ENCODE results near the gene KDR. TPM values are rescaled to one million over a fixed set of nuclear protein-coding genes. Genes with fewer than 3 reads are reported as not detected.

The KDR gene
- total RNA-seq, 5 donors from 2014 or later (not counting 1 experiment from before 2014, with no cell fraction given) = 0.10 to 0.28 (median 0.23) TPM; not detected in 2

DNA sequence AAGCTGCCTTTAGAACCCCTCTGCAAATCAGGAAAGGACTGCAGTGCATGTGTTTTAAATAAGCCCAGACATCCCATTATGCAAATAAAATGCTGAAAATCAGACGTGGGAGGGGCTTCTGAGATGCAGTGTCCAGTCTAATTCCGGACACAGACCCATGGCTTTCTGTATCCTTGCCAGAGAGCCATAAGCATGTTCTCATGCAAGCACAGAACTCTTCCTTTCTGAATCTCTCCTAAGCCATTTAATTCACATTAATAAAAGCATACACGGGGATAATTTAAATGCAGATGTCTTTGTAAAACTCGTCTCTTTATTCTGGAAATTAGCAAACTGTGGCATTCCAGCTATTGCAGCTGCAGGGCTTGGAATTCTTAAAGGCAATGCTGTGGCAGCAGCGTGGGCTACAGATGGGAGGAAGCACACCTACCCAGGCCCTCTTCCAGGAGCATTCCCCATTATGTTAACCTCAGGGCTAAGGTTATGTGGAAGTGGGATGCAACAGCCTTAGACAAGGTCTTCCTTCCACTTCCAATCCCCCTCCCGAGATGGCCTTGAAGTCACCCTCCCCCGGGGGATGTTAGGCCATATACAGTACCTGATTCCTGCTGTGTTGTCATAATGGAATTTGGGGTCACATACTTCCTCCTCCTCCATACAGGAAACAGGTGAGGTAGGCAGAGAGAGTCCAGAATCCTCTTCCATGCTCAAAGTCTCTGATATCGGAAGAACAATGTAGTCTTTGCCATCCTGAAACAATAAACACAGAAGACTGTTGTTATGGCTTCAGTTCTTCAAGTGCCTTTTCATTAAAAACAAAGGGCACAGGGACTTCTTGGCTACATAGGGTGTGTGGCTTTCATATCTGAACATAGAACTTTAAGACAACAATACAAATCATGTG lies 38.1 kb downstream of the KDR start:
- ChIA-PET POLR2A (no interaction called here), CTCF (no interaction called here)
- Mint-ChIP-seq H3K27me3 (peaks cover 3 to 8% of the 10 kb centered on the region in 2 donors), H3K36me3 (no peaks in the 10 kb centered on the region), H3K4me1 (no peaks in the 10 kb centered on the region), H3K4me3 (no peak overlapping the region), H3K27ac (no peak overlapping the region), H3K9me3 (no peaks in the 10 kb centered on the region)
- Histone ChIP-seq H3K36me3 (ENCODE audit: control insufficient read depth in 2 of 2, extremely low read depth in 1 of 2, insufficient read depth in 1 of 2, low read length in 1 of 2) (no peaks in the 10 kb centered on the region), H3K27ac (ENCODE audit: low read length) (no peak overlapping the region), H3K4me3 (ENCODE audit: control insufficient read depth in 1 of 2, extremely low read depth in 1 of 2, low read length in 1 of 2) (no peak overlapping the region), H3K9me3 (no peaks in the 10 kb centered on the region), H3K27me3 (replicated peaks in 1 of 2; ENCODE audit: control insufficient read depth in 2 of 2, extremely low read depth in 1 of 2, insufficient read depth in 2 of 2, low read length in 1 of 2) (no peaks in the 10 kb centered on the region), H3K4me1 (ENCODE audit: control insufficient read depth in 1 of 2, extremely low read depth in 1 of 2, insufficient read depth in 2 of 2, low read length in 2 of 2) (no peaks in the 10 kb centered on the region)
- ATAC-seq (replicated peaks in 1 of 4) (no peak), DNase-seq (no peak)
- 80% methylated on average over 1 of the region's 8 CpGs for WGBS (ENCODE audit: insufficient coverage)

DNA sequence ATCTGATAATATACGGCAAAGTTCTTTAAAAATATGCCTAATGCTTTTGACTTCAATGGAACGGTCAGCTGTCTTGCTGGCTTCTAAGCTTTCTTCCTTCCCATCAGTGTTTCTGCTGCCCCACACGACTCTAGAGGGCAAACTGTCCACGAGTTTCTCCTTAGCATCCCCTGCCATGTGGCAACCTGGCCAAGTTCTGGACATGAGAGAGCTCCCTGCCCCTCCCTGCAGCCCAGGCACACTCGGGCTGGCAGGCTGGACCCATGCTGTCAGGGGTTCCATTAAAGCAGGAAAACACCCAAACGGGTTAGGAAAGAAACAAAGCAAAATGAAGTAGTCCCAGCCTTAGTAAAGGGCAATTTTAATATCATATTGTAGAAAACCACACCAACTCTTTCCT lies 38.8 kb downstream of the KDR start:
- H3K4me3 Mint-ChIP-seq = no peak overlapping the region
- no peaks in the 10 kb centered on the region for H3K9me3 Mint-ChIP-seq
- no peak overlapping the region for H3K27ac Mint-ChIP-seq

DNA sequence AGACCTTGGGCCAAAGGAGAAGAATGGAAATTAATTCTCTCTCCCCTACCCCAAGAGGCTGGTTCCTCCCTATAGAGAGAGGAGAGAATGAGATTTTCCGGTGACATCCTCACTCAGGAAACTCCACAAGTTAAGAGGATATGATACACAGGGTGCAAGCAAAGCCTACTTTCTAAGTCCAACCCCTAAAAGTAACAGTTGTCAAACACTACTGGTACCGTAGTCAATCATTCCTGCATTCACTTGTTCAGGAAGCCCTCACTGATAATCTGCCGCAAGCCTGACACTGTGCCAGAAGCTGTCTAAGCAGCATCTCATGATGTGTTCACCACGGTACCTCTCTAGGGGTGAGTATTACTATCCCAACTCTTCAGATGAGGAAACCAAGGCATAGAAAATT lies 41.7 kb downstream of the KDR start:
- 100% methylated on average over 1 of the region's 4 CpGs for WGBS (ENCODE audit: insufficient coverage)
- Histone ChIP-seq H3K27me3 (replicated peaks in 1 of 2; ENCODE audit: control insufficient read depth in 2 of 2, extremely low read depth in 1 of 2, insufficient read depth in 2 of 2, low read length in 1 of 2) (peaks cover 0 to 4% of the 10 kb centered on the region in 2 experiments), H3K4me3 (ENCODE audit: control insufficient read depth in 1 of 2, extremely low read depth in 1 of 2, low read length in 1 of 2) (no peak overlapping the region), H3K9me3 (no peaks in the 10 kb centered on the region), H3K36me3 (ENCODE audit: control insufficient read depth in 2 of 2, extremely low read depth in 1 of 2, insufficient read depth in 1 of 2, low read length in 1 of 2) (no peaks in the 10 kb centered on the region), H3K4me1 (ENCODE audit: control insufficient read depth in 1 of 2, extremely low read depth in 1 of 2, insufficient read depth in 2 of 2, low read length in 2 of 2) (no peaks in the 10 kb centered on the region), H3K27ac (ENCODE audit: low read length) (no peak overlapping the region)
- H3K27me3 Mint-ChIP-seq = peaks cover 8 to 14% of the 10 kb centered on the region in 2 donors
- ChIA-PET POLR2A (no interaction called here), CTCF (no interaction called here)
- DNase-seq = no peak
- H3K4me1 Mint-ChIP-seq = no peaks in the 10 kb centered on the region
- no peak overlapping the region for H3K27ac Mint-ChIP-seq
- H3K4me3 Mint-ChIP-seq = no peak overlapping the region
- H3K9me3 Mint-ChIP-seq = no peaks in the 10 kb centered on the region
- ATAC-seq (replicated peaks in 1 of 4) = no peak
- no peaks in the 10 kb centered on the region for H3K36me3 Mint-ChIP-seq

More for the DNA sequence above, 38.8 kb downstream of the KDR start:
- ATAC-seq (replicated peaks in 1 of 4) = no peak
- no peak for DNase-seq
- Histone ChIP-seq H3K36me3 (ENCODE audit: control insufficient read depth in 2 of 2, extremely low read depth in 1 of 2, insufficient read depth in 1 of 2, low read length in 1 of 2) (no peaks in the 10 kb centered on the region), H3K4me1 (ENCODE audit: control insufficient read depth in 1 of 2, extremely low read depth in 1 of 2, insufficient read depth in 2 of 2, low read length in 2 of 2) (no peaks in the 10 kb centered on the region), H3K9me3 (no peaks in the 10 kb centered on the region), H3K27ac (ENCODE audit: low read length) (no peak overlapping the region), H3K27me3 (replicated peaks in 1 of 2; ENCODE audit: control insufficient read depth in 2 of 2, extremely low read depth in 1 of 2, insufficient read depth in 2 of 2, low read length in 1 of 2) (no peaks in the 10 kb centered on the region), H3K4me3 (ENCODE audit: control insufficient read depth in 1 of 2, extremely low read depth in 1 of 2, low read length in 1 of 2) (no peak overlapping the region)
- H3K36me3 Mint-ChIP-seq = no peaks in the 10 kb centered on the region
- 68% methylated on average over 5 of the region's 6 CpGs for WGBS (ENCODE audit: insufficient coverage)
- H3K27me3 Mint-ChIP-seq = peaks cover 4% of the 10 kb centered on the region in 2 donors
- ChIA-PET POLR2A (no interaction called here), CTCF (no interaction called here)
- H3K4me1 Mint-ChIP-seq = no peaks in the 10 kb centered on the region

DNA sequence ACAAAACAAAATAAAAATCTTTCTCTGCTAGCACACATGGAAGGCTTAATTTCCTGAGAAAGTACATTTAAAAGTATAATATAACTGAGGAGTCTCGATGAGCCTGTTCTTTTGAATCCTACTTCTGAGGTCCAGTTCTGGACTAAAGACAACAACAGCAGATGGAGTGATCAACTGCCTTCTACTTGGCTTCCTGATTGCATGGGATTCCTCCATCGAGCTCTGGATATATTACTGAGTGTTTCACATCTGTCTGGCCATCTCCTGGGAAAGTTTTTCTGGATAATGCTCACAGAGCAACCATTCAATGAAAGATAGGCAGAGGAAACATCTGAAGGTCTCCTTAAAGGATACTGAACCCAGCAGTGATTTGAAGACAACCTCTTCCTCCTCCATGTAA lies 42.6 kb downstream of the KDR start:
- H3K4me3 ChIP-seq (ENCODE audit: control insufficient read depth in 1 of 2, extremely low read depth in 1 of 2, low read length in 1 of 2) = no peak overlapping the region
- H3K4me1 ChIP-seq (ENCODE audit: control insufficient read depth in 1 of 2, extremely low read depth in 1 of 2, insufficient read depth in 2 of 2, low read length in 2 of 2) = no peaks in the 10 kb centered on the region
- no peak overlapping the region for H3K27ac ChIP-seq (ENCODE audit: low read length)
- Mint-ChIP-seq H3K4me1 (no peaks in the 10 kb centered on the region), H3K9me3 (no peaks in the 10 kb centered on the region), H3K4me3 (no peak overlapping the region), H3K27ac (no peak overlapping the region), H3K27me3 (peaks cover 8 to 15% of the 10 kb centered on the region in 2 donors), H3K36me3 (no peaks in the 10 kb centered on the region)
- POLR2A ChIA-PET = no interaction called here
- no peak for DNase-seq
- WGBS (ENCODE audit: insufficient coverage) = 69% methylated on average over 2 of the region's 2 CpGs
- no peaks in the 10 kb centered on the region for H3K9me3 ChIP-seq
- peaks cover 0 to 4% of the 10 kb centered on the region in 2 experiments for H3K27me3 ChIP-seq (replicated peaks in 1 of 2; ENCODE audit: control insufficient read depth in 2 of 2, extremely low read depth in 1 of 2, insufficient read depth in 2 of 2, low read length in 1 of 2)
- ATAC-seq (replicated peaks in 1 of 4) = no peak
- CTCF ChIA-PET = no interaction called here
- no peaks in the 10 kb centered on the region for H3K36me3 ChIP-seq (ENCODE audit: control insufficient read depth in 2 of 2, extremely low read depth in 1 of 2, insufficient read depth in 1 of 2, low read length in 1 of 2)

DNA sequence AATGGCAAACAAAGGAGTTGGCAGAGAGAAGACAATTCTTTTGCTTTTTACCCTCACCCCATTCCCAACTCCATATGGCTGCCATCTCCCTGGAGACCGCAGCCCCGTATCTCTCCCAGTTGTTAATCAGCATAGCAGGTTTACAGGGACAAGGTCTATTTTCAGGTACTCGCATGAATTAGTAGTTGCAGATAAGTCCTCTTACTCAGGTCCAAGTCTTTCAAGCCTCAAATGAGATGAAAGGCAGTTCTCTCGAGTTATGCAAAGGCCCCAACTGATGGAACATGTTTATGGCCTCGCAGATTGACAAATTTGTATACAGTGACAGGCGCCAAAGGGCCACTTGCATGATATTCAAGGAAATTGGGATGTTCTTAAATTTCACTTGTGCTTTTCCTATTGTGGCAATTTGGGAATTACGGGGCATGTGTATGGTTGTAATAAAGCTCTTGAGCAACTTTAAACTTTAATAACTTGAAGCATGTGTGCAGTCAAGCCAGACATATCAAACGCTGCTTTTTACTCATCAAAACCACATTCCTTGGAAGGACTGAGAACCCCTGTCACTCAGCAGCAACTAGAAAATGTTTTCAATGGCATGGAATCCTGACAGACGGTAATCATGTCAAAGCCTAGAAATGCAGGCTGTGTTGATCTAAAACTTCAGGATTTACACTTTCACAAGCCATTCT lies 45.1 kb downstream of the KDR start:
- Mint-ChIP-seq H3K9me3 (no peaks in the 10 kb centered on the region), H3K4me1 (no peaks in the 10 kb centered on the region), H3K36me3 (no peaks in the 10 kb centered on the region), H3K4me3 (no peak overlapping the region), H3K27ac (no peak overlapping the region), H3K27me3 (peaks cover 15 to 17% of the 10 kb centered on the region in 2 donors)
- no peak for ATAC-seq (replicated peaks in 1 of 4)
- ChIA-PET POLR2A (no interaction called here), CTCF (no interaction called here)
- peaks cover 0 to 4% of the 10 kb centered on the region in 2 experiments for H3K27me3 ChIP-seq (replicated peaks in 1 of 2; ENCODE audit: control insufficient read depth in 2 of 2, extremely low read depth in 1 of 2, insufficient read depth in 2 of 2, low read length in 1 of 2)
- H3K4me1 ChIP-seq (ENCODE audit: control insufficient read depth in 1 of 2, extremely low read depth in 1 of 2, insufficient read depth in 2 of 2, low read length in 2 of 2) = no peaks in the 10 kb centered on the region
- H3K36me3 ChIP-seq (ENCODE audit: control insufficient read depth in 2 of 2, extremely low read depth in 1 of 2, insufficient read depth in 1 of 2, low read length in 1 of 2) = no peaks in the 10 kb centered on the region
- no peak overlapping the region for H3K27ac ChIP-seq (ENCODE audit: low read length)
- H3K4me3 ChIP-seq (ENCODE audit: control insufficient read depth in 1 of 2, extremely low read depth in 1 of 2, low read length in 1 of 2) = no peak overlapping the region
- no peak for DNase-seq
- 82% methylated on average over 8 of the region's 9 CpGs for WGBS (ENCODE audit: insufficient coverage)
- H3K9me3 ChIP-seq = no peaks in the 10 kb centered on the region

DNA sequence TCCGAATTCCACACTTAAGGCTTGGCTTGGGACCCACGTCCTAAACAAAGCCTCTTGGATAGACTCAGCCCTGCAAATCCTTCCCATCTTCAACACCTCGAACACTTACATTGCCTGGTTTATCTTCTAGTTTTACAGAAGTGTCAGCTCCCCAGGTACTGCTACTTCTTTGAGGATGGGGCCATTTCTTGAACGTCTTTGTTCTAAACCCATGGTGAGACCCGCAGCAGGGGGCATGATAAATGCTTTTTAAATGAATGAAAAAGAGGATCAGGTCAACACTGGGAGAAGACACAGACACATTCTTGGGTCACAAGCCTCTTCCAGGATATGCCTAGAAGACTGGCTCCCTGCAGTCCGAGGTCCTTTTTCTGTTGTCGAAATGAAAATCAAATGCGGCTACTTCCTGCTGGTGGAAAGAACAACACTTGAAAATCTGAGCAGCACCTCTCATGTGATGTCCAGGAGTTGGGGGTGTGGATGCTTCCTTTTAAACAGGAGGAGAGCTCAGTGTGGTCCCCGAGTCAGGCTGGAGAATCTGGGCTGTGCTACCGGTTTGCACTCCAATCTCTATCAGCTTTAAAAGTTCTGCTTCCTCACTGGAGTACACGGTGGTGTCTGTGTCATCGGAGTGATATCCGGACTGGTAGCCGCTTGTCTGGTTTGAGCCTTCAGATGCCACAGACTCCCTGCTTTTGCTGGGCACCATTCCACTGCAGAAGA lies 45.8 kb downstream of the KDR start:
- Mint-ChIP-seq H3K27me3 (peaks cover 15 to 17% of the 10 kb centered on the region in 2 donors), H3K27ac (no peak overlapping the region), H3K9me3 (no peaks in the 10 kb centered on the region), H3K4me1 (no peaks in the 10 kb centered on the region), H3K36me3 (no peaks in the 10 kb centered on the region), H3K4me3 (no peak overlapping the region)
- no peaks in the 10 kb centered on the region for H3K9me3 ChIP-seq
- 78% methylated on average over 10 of the region's 14 CpGs for WGBS (ENCODE audit: insufficient coverage)
- H3K4me1 ChIP-seq (ENCODE audit: control insufficient read depth in 1 of 2, extremely low read depth in 1 of 2, insufficient read depth in 2 of 2, low read length in 2 of 2) = no peaks in the 10 kb centered on the region
- DNase-seq (no peak), ATAC-seq (replicated peaks in 1 of 4) (no peak)
- no peak overlapping the region for H3K4me3 ChIP-seq (ENCODE audit: control insufficient read depth in 1 of 2, extremely low read depth in 1 of 2, low read length in 1 of 2)
- H3K36me3 ChIP-seq (ENCODE audit: control insufficient read depth in 2 of 2, extremely low read depth in 1 of 2, insufficient read depth in 1 of 2, low read length in 1 of 2) = no peaks in the 10 kb centered on the region
- no peak overlapping the region for H3K27ac ChIP-seq (ENCODE audit: low read length)
- peaks cover 0 to 4% of the 10 kb centered on the region in 2 experiments for H3K27me3 ChIP-seq (replicated peaks in 1 of 2; ENCODE audit: control insufficient read depth in 2 of 2, extremely low read depth in 1 of 2, insufficient read depth in 2 of 2, low read length in 1 of 2)
- ChIA-PET CTCF (no interaction called here), POLR2A (no interaction called here)

Measured in T-cell (primary cell).